Measurements from ENCODE around the gene REEP6.

GRCh38 chr19:1481893-1482360 lies 9.1 kb upstream of the REEP6 start:
- TF ChIP-seq POLR2AphosphoS5 (IDR thresholded peaks at IDR 0.05; ENCODE audit: low read depth) (no peak), CTCF (IDR thresholded peaks at IDR 0.05; ENCODE audit: insufficient read depth, low read length) (no peak), GABPA (IDR thresholded peaks at IDR 0.05; ENCODE audit: low read depth) (no peak)

All from HL-60 (cell line).